ENCODE measurements around the gene FSTL5. TPM values are rescaled to one million over a fixed set of nuclear protein-coding genes. Genes with fewer than 3 reads are reported as not detected.

FSTL5 gene
- total RNA-seq, 2 experiments from 2014 or later, result not detected

- H3K4me3 ChIP-seq (ENCODE audit: low read depth, low read length, poor library complexity, severe bottlenecking), result no peak overlapping the region
- TF ChIP-seq, protein P1, sequence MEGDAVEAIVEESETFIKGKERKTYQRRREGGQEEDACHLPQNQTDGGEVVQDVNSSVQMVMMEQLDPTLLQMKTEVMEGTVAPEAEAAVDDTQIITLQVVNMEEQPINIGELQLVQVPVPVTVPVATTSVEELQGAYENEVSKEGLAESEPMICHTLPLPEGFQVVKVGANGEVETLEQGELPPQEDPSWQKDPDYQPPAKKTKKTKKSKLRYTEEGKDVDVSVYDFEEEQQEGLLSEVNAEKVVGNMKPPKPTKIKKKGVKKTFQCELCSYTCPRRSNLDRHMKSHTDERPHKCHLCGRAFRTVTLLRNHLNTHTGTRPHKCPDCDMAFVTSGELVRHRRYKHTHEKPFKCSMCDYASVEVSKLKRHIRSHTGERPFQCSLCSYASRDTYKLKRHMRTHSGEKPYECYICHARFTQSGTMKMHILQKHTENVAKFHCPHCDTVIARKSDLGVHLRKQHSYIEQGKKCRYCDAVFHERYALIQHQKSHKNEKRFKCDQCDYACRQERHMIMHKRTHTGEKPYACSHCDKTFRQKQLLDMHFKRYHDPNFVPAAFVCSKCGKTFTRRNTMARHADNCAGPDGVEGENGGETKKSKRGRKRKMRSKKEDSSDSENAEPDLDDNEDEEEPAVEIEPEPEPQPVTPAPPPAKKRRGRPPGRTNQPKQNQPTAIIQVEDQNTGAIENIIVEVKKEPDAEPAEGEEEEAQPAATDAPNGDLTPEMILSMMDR (conservative IDR thresholded peaks at IDR 0.05; ENCODE audit: low read length), result no peak
- TF ChIP-seq EZH2phosphoT487 (IDR thresholded peaks at IDR 0.05; ENCODE audit: borderline replicate concordance, low read depth, low read length), result no peak
- no peak overlapping the region for H2AFZ ChIP-seq (ENCODE audit: low read length)
- ChIA-PET CTCF (ENCODE audit: unreplicated experiment) (no interaction called here), POLR2A (no interaction called here)
- no peaks in the 10 kb centered on the region for H3K36me3 ChIP-seq (ENCODE audit: insufficient read depth, low read length)
- H3K4me1 ChIP-seq (ENCODE audit: insufficient read depth, low read length, poor library complexity, severe bottlenecking), result no peaks in the 10 kb centered on the region
- H3K27ac ChIP-seq (ENCODE audit: low read depth, low read length, poor library complexity, severe bottlenecking), result no peak overlapping the region
- H3K4me2 ChIP-seq (ENCODE audit: low read length), result no peak overlapping the region
- no peaks in the 10 kb centered on the region for H3K79me2 ChIP-seq (ENCODE audit: insufficient read depth, low read depth, low read length)
- intact Hi-C loops (cut with micrococcal nuclease; ENCODE audit: unreplicated experiment), result no loop called here
- H3K9me3 ChIP-seq (ENCODE audit: low read length), result no peaks in the 10 kb centered on the region
- no peak for DNase-seq (ENCODE audit: low spot score)
- no TSS peak for BruUV-seq (replicated peaks)
- H4K20me1 ChIP-seq (ENCODE audit: insufficient read depth, low read length), result no peaks in the 10 kb centered on the region
- H3K9me2 ChIP-seq (ENCODE audit: insufficient read depth, low read length), result no peaks in the 10 kb centered on the region
Observed at GRCh38 chr4:161658676-161659075, 505.1 kb downstream of the FSTL5 start.

GRCh38 chr4:161657616-161658015 lies 506.2 kb downstream of the FSTL5 start:
- POLR2A ChIA-PET, result no interaction called here
- no TSS peak for BruUV-seq (replicated peaks)
- Histone ChIP-seq H3K27ac (ENCODE audit: low read depth, low read length, poor library complexity, severe bottlenecking) (no peak overlapping the region), H3K9me2 (ENCODE audit: insufficient read depth, low read length) (no peaks in the 10 kb centered on the region), H3K4me3 (ENCODE audit: low read depth, low read length, poor library complexity, severe bottlenecking) (no peak overlapping the region), H3K79me2 (ENCODE audit: insufficient read depth, low read depth, low read length) (no peaks in the 10 kb centered on the region), H3K36me3 (ENCODE audit: insufficient read depth, low read length) (no peaks in the 10 kb centered on the region), H3K9me3 (ENCODE audit: low read length) (no peaks in the 10 kb centered on the region), H2AFZ (ENCODE audit: low read length) (no peak overlapping the region), H3K4me2 (ENCODE audit: low read length) (no peak overlapping the region), H3K4me1 (ENCODE audit: insufficient read depth, low read length, poor library complexity, severe bottlenecking) (no peaks in the 10 kb centered on the region), H4K20me1 (ENCODE audit: insufficient read depth, low read length) (no peaks in the 10 kb centered on the region)
- intact Hi-C loops (cut with micrococcal nuclease; ENCODE audit: unreplicated experiment), result no loop called here
- TF ChIP-seq, protein P1 (conservative IDR thresholded peaks at IDR 0.05; ENCODE audit: low read length), result no peak
- no peak for TF ChIP-seq EZH2phosphoT487 (IDR thresholded peaks at IDR 0.05; ENCODE audit: borderline replicate concordance, low read depth, low read length)
- CTCF ChIA-PET (ENCODE audit: unreplicated experiment), result no interaction called here
- DNase-seq (ENCODE audit: low spot score), result no peak

GRCh38 chr4:161656594-161656993 lies 507.2 kb downstream of the FSTL5 start:
- Histone ChIP-seq H3K9me3 (ENCODE audit: low read length) (no peaks in the 10 kb centered on the region), H3K4me3 (ENCODE audit: low read depth, low read length, poor library complexity, severe bottlenecking) (no peak overlapping the region), H3K4me1 (ENCODE audit: insufficient read depth, low read length, poor library complexity, severe bottlenecking) (no peaks in the 10 kb centered on the region), H4K20me1 (ENCODE audit: insufficient read depth, low read length) (no peaks in the 10 kb centered on the region), H3K36me3 (ENCODE audit: insufficient read depth, low read length) (no peaks in the 10 kb centered on the region), H3K79me2 (ENCODE audit: insufficient read depth, low read depth, low read length) (no peaks in the 10 kb centered on the region), H3K4me2 (ENCODE audit: low read length) (no peak overlapping the region), H2AFZ (ENCODE audit: low read length) (no peak overlapping the region), H3K27ac (ENCODE audit: low read depth, low read length, poor library complexity, severe bottlenecking) (no peak overlapping the region), H3K9me2 (ENCODE audit: insufficient read depth, low read length) (no peaks in the 10 kb centered on the region)
- CTCF ChIA-PET (ENCODE audit: unreplicated experiment), result interaction anchor here (0.5 kb wide), 1 partner anchor 71 kb away, joined by 3 read pairs; no protein-coding TSS in a partner anchor
- POLR2A ChIA-PET, result no interaction called here
- intact Hi-C loops (cut with micrococcal nuclease; ENCODE audit: unreplicated experiment), result no loop called here
- no TSS peak for BruUV-seq (replicated peaks)
- DNase-seq (ENCODE audit: low spot score), result no peak
- TF ChIP-seq, protein P1 (conservative IDR thresholded peaks at IDR 0.05; ENCODE audit: low read length), result no peak
- no peak for TF ChIP-seq EZH2phosphoT487 (IDR thresholded peaks at IDR 0.05; ENCODE audit: borderline replicate concordance, low read depth, low read length)

Data from OCI-LY7 (cell line).